CD8-positive, alpha-beta memory T cell (primary cell): Measurements from ENCODE around the gene POU3F2. TPM values are rescaled to one million over a fixed set of nuclear protein-coding genes. Genes with fewer than 3 reads are reported as not detected.

Experiments used
- CTCF ChIA-PET: fragments of 350-600 bp; sonication (Branson Sonifier 250); formaldehyde crosslinking; loops from one replicate; lab custom pipeline; 2021; ENCODE audit warnings: antibody characterized with exemption; lab: Charles Lee
- POLR2A ChIA-PET: fragments of 350-600 bp; sonication (Branson Sonifier 250); formaldehyde crosslinking; loops from one replicate; lab custom pipeline; 2021; ENCODE audit warnings: antibody characterized with exemption; lab: Charles Lee
- DNase-seq, 5 donors: peaks; one replicate each; pipeline versions ENCODE4 v3.0.0 to v3.0.0-alpha.2; 2020 to 2022; ENCODE audit warnings: mixed read lengths in 1 of 5
- H3K27ac ChIP-seq: one replicate; pipeline ENCODE4 v1.7.0; 2013; ENCODE audit warnings: low read depth, mild to moderate bottlenecking, low read length, moderate library complexity
- H3K27me3 ChIP-seq: 2 replicates; pipeline ENCODE4 v1.7.0; 2013; ENCODE audit warnings: low read length, mild to moderate bottlenecking; ENCODE audit not compliant: insufficient read depth, poor library complexity, severe bottlenecking
- H3K36me3 ChIP-seq: 2 replicates; pipeline ENCODE4 v1.7.0; 2013; ENCODE audit warnings: mild to moderate bottlenecking, low read length, moderate library complexity; ENCODE audit not compliant: insufficient read depth
- H3K4me1 ChIP-seq: 2 replicates; pipeline ENCODE4 v1.7.0; 2013; ENCODE audit warnings: mild to moderate bottlenecking, low read length, moderate library complexity; ENCODE audit not compliant: insufficient read depth
- H3K4me3 ChIP-seq: 2 replicates; pipeline ENCODE4 v1.7.0; 2013; ENCODE audit warnings: mild to moderate bottlenecking, low read length
- H3K9me3 ChIP-seq: 2 replicates; pipeline ENCODE4 v1.7.0; 2013; ENCODE audit warnings: mild to moderate bottlenecking, low read length
- H3K27ac Mint-ChIP-seq, 8 donors: one replicate each; pipeline ENCODE4 v1.8.0; 2020 to 2021; ENCODE audit warnings: mixed read lengths in 8 of 8, mild to moderate bottlenecking in 6 of 8, inconsistent platforms in 3 of 8, moderate library complexity in 3 of 8
- H3K27me3 Mint-ChIP-seq, 2 donors: one replicate each; pipeline ENCODE4 v1.8.0; 2020 to 2021; ENCODE audit warnings: mixed read lengths in 2 of 2, mild to moderate bottlenecking in 1 of 2, moderate library complexity in 1 of 2
- H3K36me3 Mint-ChIP-seq, 3 donors: one replicate each; pipeline ENCODE4 v1.8.0; 2020 to 2021; ENCODE audit warnings: mixed read lengths in 3 of 3, inconsistent platforms in 1 of 3, mild to moderate bottlenecking in 1 of 3
- H3K4me1 Mint-ChIP-seq, 3 donors: one replicate each; pipeline ENCODE4 v1.8.0; 2020 to 2021; ENCODE audit warnings: mixed read lengths in 3 of 3, inconsistent platforms in 1 of 3, mild to moderate bottlenecking in 1 of 3
- H3K4me3 Mint-ChIP-seq, 7 donors: one replicate each; pipeline ENCODE4 v1.8.0; 2020 to 2021; ENCODE audit warnings: mixed read lengths in 7 of 7, mild to moderate bottlenecking in 6 of 7, moderate library complexity in 4 of 7, inconsistent platforms in 2 of 7
- H3K9me3 Mint-ChIP-seq, 5 donors: one replicate each; pipeline ENCODE4 v1.8.0; 2020 to 2022; ENCODE audit warnings: mixed read lengths in 5 of 5, mild to moderate bottlenecking in 3 of 5, moderate library complexity in 2 of 5, inconsistent platforms in 1 of 5
- polyA plus RNA-seq: library from polyadenylated mRNA; unstranded; fragments of 300-500 nt; fragmentation: Illumina TruSeq; gene quantifications from one replicate; pipeline ENCODE4 v1.2.3, GENCODE V29; 2021
- total RNA-seq, 2 experiments: library from RNA; stranded (reverse); gene quantifications; one replicate each; pipeline ENCODE4 v1.2.3, GENCODE V29; 2021

Gene POU3F2
- total and polyA plus RNA-seq, 3 experiments from 2014 or later: not detected

DNA sequence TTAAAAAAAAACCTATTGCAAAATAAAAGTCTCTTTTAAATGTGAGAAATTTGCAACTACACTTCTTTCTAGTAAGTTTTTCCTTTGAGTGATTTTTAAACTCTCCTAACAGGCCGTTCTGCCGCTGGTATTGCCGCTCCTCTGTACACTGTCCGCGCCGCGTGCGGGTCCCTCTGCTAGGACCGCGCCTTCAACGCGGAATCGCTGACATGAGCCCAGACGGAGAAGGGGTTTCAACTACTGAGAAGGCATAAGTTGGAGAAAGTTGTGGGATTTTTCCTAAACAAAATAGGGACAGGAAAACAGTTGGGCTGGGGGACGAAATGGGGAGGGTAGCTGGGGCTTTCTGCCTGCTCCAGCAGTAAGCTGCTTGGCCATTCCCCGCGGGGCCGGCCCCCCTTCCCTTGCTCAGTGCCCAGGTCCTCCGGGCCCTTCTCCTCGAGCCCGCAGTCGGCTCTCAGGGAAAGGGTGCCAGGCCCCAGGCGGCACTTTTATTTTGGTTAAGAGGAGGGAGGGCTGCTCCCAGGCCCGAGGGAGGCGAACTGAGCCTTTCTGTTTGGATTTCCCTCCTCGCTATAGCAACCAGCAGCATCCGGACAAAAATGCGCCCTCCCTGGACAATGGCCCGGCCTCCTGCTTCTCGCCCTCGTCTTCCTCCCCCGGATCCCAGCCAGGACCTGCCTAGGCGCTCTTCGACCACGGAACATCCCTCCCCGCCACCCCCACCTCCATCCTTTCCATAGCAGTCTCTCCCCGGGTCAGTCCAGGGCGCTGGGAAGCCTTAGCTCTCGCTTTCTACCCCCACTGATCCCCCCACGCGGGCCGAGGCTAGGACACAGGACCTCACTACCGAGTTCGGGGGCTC is 6.8 kb upstream of the POU3F2 start:
- Mint-ChIP-seq H3K4me3 (peak overlapping the region in 1 of 7 donors; percentile 26), H3K36me3 (no peaks in the 10 kb centered on the region), H3K27ac (peak overlapping the region in 1 of 8 donors; percentile 69), H3K4me1 (peaks cover 37 to 59% (median 54%) of the 10 kb centered on the region in 3 donors), H3K9me3 (peaks cover 0 to 22% (median 4%) of the 10 kb centered on the region in 5 donors), H3K27me3 (peaks cover 78 to 91% of the 10 kb centered on the region in 2 donors)
- CTCF ChIA-PET: no interaction called here
- POLR2A ChIA-PET: no interaction called here
- peaks cover 22% of the 10 kb centered on the region for H3K4me1 ChIP-seq
- H3K27me3 ChIP-seq: peaks cover 51% of the 10 kb centered on the region
- no peaks in the 10 kb centered on the region for H3K36me3 ChIP-seq
- no peak overlapping the region for H3K4me3 ChIP-seq
- no peak overlapping the region for H3K27ac ChIP-seq
- DNase-seq: no peak
- H3K9me3 ChIP-seq: no peaks in the 10 kb centered on the region

DNA sequence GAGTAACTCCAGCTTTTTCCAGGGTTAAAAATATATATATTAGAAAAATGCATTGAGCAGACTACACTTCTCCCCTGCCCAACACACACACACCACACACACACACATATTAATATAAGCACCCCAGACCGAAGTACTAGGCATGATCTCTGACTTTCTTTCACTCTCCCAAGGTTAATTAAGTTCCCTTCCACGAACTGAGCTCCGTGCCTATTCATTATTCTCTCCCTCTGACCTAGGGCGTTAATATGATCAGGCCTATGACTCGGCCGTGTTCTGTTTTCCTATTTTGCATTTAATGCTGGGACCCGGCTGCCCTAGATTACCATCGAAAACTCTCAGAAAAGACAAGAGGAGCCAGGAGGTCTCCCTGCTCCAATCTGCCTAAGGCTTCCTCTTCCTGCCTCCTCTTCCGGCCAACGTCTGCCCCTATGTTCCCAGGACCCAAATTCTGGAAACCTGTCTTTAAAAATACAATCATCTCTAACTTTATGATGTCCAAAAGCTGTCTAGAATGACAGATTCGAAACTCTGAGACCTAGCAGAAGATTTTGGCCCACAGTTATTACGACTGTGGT is 6.1 kb upstream of the POU3F2 start:
- Mint-ChIP-seq H3K4me1 (peaks cover 44 to 63% (median 62%) of the 10 kb centered on the region in 3 donors), H3K27ac (peak overlapping the region in 2 of 8 donors; percentile 22 to 58), H3K4me3 (peak overlapping the region in 1 of 7 donors; percentile 3), H3K9me3 (peaks cover 0 to 22% (median 4%) of the 10 kb centered on the region in 5 donors), H3K36me3 (no peaks in the 10 kb centered on the region), H3K27me3 (peaks cover 81 to 94% of the 10 kb centered on the region in 2 donors)
- Histone ChIP-seq H3K9me3 (no peaks in the 10 kb centered on the region), H3K36me3 (no peaks in the 10 kb centered on the region), H3K27ac (no peak overlapping the region), H3K27me3 (peaks cover 56% of the 10 kb centered on the region), H3K4me1 (peaks cover 30% of the 10 kb centered on the region), H3K4me3 (no peak overlapping the region)
- CTCF ChIA-PET: interaction anchor here (1.3 kb wide), 1 partner anchor 18 kb away, joined by 3 read pairs; no protein-coding TSS in a partner anchor
- POLR2A ChIA-PET: no interaction called here
- no peak for DNase-seq

DNA sequence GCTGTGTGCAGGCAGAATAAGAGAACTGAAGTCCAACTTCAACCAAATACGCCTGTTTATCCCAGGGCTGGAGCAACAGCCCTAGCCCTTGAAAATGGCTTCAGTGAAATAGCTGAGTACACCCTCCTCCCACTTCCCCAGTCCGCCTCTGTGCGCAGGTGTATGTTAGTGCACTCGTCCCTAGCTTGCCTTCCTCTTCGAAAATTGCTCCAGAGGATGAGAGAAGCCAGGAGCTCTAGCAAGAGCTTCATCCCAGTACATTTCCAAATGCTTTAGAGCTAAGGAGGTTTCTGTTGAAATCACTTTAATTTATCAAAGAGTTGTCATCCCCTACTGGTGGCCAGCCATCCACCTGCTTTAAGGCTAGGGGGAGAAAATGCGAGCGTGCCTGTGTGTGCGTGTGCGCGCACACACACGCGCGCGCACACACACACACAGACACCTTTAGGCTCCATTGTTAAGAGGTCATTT is 5.4 kb upstream of the POU3F2 start:
- Mint-ChIP-seq H3K9me3 (peaks cover 0 to 17% (median 4%) of the 10 kb centered on the region in 5 donors), H3K27ac (peak overlapping the region in 1 of 8 donors; percentile 14), H3K36me3 (peaks cover 0 to 2% (median 0%) of the 10 kb centered on the region in 3 donors), H3K27me3 (peaks cover 81 to 94% of the 10 kb centered on the region in 2 donors), H3K4me1 (peaks cover 44 to 63% (median 62%) of the 10 kb centered on the region in 3 donors), H3K4me3 (peak overlapping the region in 2 of 7 donors; percentile 10 to 19)
- Histone ChIP-seq H3K9me3 (no peaks in the 10 kb centered on the region), H3K27ac (no peak overlapping the region), H3K27me3 (peaks cover 56% of the 10 kb centered on the region), H3K4me3 (no peak overlapping the region), H3K36me3 (no peaks in the 10 kb centered on the region), H3K4me1 (peaks cover 30% of the 10 kb centered on the region)
- POLR2A ChIA-PET: no interaction called here
- CTCF ChIA-PET: interaction anchor here (1.3 kb wide), 1 partner anchor 17 kb away, joined by 3 read pairs; no protein-coding TSS in a partner anchor
- DNase-seq: no peak

DNA sequence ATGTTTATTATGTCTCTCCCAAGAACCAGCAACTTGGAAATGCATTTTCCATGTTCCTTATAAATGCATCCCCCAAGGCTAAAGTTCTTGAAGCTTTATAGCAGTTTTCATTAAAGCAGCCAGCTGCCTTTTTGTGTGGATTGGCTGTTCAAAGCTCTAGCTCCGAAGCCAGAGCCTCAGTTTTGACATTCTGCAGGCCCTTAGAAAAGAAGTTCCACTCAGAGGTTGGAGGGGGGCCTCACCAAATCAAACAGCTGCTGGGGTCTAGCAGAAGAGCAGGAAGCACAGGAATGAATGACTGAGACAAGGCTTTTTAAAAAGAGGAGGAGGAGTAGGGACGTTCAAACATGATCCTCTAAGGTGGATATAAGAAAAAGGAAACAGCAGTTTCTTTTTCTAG is 4.2 kb upstream of the POU3F2 start:
- H3K9me3 Mint-ChIP-seq: peaks cover 0 to 13% (median 4%) of the 10 kb centered on the region in 5 donors
- H3K36me3 Mint-ChIP-seq: peaks cover 0 to 2% (median 0%) of the 10 kb centered on the region in 3 donors
- Histone ChIP-seq H3K4me1 (peaks cover 26% of the 10 kb centered on the region), H3K9me3 (no peaks in the 10 kb centered on the region), H3K27ac (no peak overlapping the region), H3K4me3 (no peak overlapping the region), H3K27me3 (peaks cover 46% of the 10 kb centered on the region), H3K36me3 (no peaks in the 10 kb centered on the region)
- H3K4me1 Mint-ChIP-seq: peaks cover 42 to 59% (median 55%) of the 10 kb centered on the region in 3 donors
- no peak overlapping the region for H3K27ac Mint-ChIP-seq
- ChIA-PET CTCF (no interaction called here), POLR2A (interaction anchor here (0.6 kb wide), 1 partner anchor 118 kb away, joined by 7 read pairs; the partner anchor contains the start of gene FBXL4)
- DNase-seq: no peak
- H3K27me3 Mint-ChIP-seq: peaks cover 73 to 91% of the 10 kb centered on the region in 2 donors
- peak overlapping the region in 1 of 7 donors; percentile 76 for H3K4me3 Mint-ChIP-seq

DNA sequence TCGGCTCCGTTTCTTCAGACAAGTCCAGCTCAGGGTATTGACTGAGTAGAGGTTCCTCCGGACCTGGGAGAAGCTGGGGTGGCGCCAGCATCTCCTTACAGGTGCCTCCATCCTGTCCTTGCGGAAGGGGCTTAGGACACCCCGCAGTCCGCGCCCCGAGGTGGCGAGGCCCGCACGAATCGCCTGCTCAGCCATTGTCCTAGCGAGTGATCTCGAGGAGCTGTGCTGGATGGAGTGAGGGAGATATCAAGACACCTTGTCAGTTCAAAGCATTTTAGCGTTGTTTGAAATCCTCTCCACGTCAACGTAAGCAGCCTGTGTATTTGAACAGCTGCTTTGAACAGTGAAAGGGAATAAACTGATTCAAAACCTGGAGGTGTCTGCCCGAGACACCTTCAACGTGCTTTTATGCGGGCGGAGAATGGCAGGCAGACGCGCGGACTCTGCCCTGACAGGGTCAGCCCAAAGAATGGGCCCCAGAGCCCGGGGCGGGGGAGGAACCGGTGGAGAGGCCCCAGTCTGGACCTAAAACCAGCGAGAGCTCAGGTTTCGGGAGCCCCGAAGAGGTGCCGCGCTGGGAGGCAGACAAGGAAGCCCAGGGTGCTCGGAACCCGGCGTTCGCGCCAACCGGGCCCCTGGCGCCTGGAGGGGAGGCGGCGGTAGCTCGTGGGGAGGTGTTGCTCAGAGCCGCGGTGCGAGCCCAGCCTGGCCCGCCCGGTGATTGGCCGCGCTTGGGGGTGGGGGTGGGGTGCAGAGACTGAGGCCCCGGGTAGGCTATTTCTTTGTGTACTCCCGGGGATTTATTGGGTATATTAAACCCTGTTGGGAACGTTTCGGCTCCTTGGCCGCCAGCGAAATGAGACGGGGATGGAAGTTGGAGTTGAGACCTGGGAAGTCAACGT is 3.1 kb upstream of the POU3F2 start:
- DNase-seq: no peak
- peaks cover 68 to 88% of the 10 kb centered on the region in 2 donors for H3K27me3 Mint-ChIP-seq
- peaks cover 45 to 63% (median 60%) of the 10 kb centered on the region in 3 donors for H3K4me1 Mint-ChIP-seq
- peaks cover 34% of the 10 kb centered on the region for H3K4me1 ChIP-seq
- ChIA-PET CTCF (no interaction called here), POLR2A (no interaction called here)
- H3K4me3 ChIP-seq: no peak overlapping the region
- peaks cover 0 to 2% (median 0%) of the 10 kb centered on the region in 3 donors for H3K36me3 Mint-ChIP-seq
- peaks cover 0 to 14% (median 2%) of the 10 kb centered on the region in 5 donors for H3K9me3 Mint-ChIP-seq
- H3K4me3 Mint-ChIP-seq: peak overlapping the region in 6 of 7 donors; percentile 47 to 76 (median 60)
- H3K36me3 ChIP-seq: no peaks in the 10 kb centered on the region
- H3K27ac ChIP-seq: no peak overlapping the region
- H3K9me3 ChIP-seq: no peaks in the 10 kb centered on the region
- H3K27ac Mint-ChIP-seq: peak overlapping the region in 2 of 8 donors; percentile 53 to 72
- H3K27me3 ChIP-seq: peaks cover 46% of the 10 kb centered on the region

DNA sequence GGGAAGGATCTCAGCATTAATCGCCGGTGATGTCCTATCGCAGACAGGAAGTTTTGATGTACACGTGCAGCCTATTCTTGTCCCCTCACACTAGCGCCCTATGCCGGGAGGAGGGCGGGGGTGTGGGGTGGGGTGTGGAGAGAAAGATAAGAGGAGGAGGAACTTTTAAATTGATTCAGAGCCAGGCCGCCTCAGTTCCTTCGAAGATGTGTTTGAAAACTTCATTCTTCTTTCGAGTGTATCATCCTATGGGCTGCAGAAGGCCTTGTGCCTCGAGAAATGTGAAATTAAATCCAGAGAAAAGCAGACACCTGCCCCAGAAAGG is 2.5 kb upstream of the POU3F2 start:
- POLR2A ChIA-PET: no interaction called here

DNA sequence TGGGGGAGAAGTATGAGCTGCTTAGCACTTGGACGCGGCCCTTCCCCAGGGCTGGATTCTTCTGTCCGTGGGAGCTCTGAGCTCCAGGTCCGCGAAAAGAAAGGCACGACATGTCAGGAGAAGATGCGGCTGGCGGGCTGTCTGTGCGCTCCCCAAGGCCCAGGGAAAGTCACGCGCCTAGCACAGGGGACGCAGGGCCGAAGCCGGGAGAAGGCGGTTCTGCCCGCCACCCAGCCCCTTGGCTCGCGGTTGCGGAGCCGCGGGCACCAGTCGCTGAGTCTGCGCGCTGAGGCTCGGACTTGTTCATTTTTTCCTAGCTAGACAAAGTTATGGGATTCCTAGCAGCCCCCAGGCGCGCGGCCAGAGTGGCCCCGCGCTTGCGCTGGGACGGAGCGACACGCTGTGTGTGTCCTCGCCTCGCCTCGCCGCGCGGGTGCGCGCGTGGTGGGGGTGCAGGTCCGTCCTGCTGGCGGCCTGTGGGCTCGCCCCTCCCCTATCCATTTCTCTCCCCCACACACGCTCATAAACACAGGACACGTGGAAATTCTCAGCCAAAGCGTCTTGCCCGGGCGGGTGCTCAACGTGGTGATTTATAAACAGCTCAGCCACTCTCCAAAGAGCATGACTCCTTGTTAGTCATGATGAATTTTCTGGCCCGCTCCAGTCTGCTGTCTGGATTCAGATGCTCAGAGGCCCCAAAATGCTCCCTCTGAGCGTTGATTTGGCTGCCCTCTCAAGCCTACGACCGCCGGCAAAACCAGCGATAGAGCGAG is 1.9 kb upstream of the POU3F2 start:
- Mint-ChIP-seq H3K4me1 (peaks cover 49 to 70% (median 62%) of the 10 kb centered on the region in 3 donors), H3K36me3 (peaks cover 0 to 2% (median 0%) of the 10 kb centered on the region in 3 donors), H3K4me3 (peak overlapping the region; percentile 83 to 94 (median 90)), H3K9me3 (peaks cover 0 to 13% (median 3%) of the 10 kb centered on the region in 5 donors), H3K27me3 (peaks cover 68 to 88% of the 10 kb centered on the region in 2 donors), H3K27ac (peak overlapping the region in 3 of 8 donors; percentile 17 to 72 (median 48))
- ChIA-PET CTCF (no interaction called here), POLR2A (no interaction called here)
- Histone ChIP-seq H3K27ac (no peak overlapping the region), H3K4me1 (peaks cover 34% of the 10 kb centered on the region), H3K4me3 (peak overlapping the region; percentile 57), H3K9me3 (no peaks in the 10 kb centered on the region), H3K36me3 (no peaks in the 10 kb centered on the region), H3K27me3 (peaks cover 50% of the 10 kb centered on the region)
- DNase-seq: no peak

More for the DNA sequence above, 2.5 kb upstream of the POU3F2 start:
- peaks cover 0 to 13% (median 3%) of the 10 kb centered on the region in 5 donors for H3K9me3 Mint-ChIP-seq
- CTCF ChIA-PET: no interaction called here
- H3K27ac Mint-ChIP-seq: no peak overlapping the region
- H3K4me3 Mint-ChIP-seq: peak overlapping the region; percentile 19 to 76 (median 59)
- H3K36me3 Mint-ChIP-seq: peaks cover 0 to 2% (median 0%) of the 10 kb centered on the region in 3 donors
- peaks cover 68 to 88% of the 10 kb centered on the region in 2 donors for H3K27me3 Mint-ChIP-seq
- no peak overlapping the region for H3K27ac ChIP-seq
- peaks cover 50 to 67% (median 64%) of the 10 kb centered on the region in 3 donors for H3K4me1 Mint-ChIP-seq
- peaks cover 52% of the 10 kb centered on the region for H3K27me3 ChIP-seq
- peaks cover 34% of the 10 kb centered on the region for H3K4me1 ChIP-seq
- no peaks in the 10 kb centered on the region for H3K9me3 ChIP-seq
- H3K36me3 ChIP-seq: no peaks in the 10 kb centered on the region
- H3K4me3 ChIP-seq: no peak overlapping the region
- no peak for DNase-seq
